Activated naive CD4-positive, alpha-beta T cell (primary cell): ENCODE data around the gene NFKBIE.

Source experiments
- DNase-seq, 4 experiments: peaks; one replicate each; lab custom pipeline; 2025; lab: John Stamatoyannopoulos, UW

The NFKBIE gene

DNA sequence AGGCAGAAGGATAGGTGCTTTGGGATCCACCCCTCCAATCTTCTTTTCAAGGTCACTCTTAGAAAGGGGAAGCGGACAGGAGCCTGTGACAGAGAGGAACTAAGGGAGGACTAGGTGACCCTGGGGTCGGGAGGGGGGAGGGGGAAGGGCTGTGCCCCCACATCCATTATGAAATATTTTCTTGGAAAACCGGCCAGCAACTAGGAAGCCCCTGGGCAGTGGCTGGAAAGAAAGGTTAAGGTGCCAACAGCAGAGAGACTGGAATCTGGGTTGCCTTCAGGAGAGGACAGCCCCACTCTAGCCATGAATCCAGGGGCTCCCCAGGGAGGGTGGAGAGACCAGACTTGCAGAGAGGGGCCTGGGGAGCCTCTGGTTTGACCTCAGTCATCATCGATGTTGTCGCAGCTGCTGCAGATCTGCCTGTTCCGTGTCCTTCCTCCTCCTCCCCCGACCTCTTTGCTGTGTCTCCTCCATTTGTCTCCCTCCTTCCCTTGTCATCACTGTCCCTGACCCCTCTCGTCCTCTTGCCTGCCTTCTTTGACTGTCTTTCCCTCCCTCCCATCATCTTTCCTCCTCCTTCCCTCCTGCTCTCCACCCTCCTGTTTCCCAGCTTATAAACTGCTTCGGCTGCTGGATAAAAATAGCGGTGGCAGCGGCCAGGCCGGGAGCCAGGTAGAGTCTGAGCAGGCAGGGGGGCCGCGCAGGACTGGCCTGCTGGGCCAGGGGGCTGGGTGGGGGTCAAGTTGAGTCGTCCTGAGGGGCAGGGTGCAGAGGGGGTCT is 38.8 kb downstream of the NFKBIE start:
- DNase-seq: no peak

- DNase-seq: no peak
These were observed 39.6 kb downstream of the NFKBIE start for GRCh38 chr6:44225579-44226325.

GRCh38 chr6:44224965-44225305 is 40.4 kb downstream of the NFKBIE start:
- DNase-seq: no peak

- DNase-seq: no peak
These were observed 41.1 kb downstream of the NFKBIE start for GRCh38 chr6:44224029-44224964.

- DNase-seq: peak; percentile 53 to 85 (median 68)
These were observed 41.9 kb downstream of the NFKBIE start, which contains the start of gene SLC29A1 for GRCh38 chr6:44223319-44224028. SLC29A1 (plus strand) TSS chr6:44223595; CDS start chr6:44227314, 3,719 bp downstream.

GRCh38 chr6:44222486-44223318 is 42.6 kb downstream of the NFKBIE start:
- DNase-seq: no peak

DNA sequence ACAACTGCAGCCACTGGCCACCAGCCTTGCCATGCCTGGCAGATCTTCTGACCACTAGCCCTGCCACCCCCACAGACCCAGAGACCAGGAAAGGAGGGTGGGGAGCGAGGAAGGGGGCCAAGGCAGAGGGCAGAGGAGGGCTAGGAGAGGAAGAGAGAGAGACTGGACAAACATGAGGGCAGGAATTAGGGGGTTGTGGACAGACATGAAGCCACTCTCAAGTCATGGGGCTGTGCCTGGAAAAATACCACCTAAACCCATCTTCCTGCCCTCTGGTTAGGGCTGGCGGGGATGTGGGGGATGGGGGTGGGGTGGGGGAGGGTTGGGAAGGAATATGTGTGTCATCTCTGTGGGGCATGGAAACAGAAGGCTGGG is 43.4 kb downstream of the NFKBIE start:
- no peak for DNase-seq

DNA sequence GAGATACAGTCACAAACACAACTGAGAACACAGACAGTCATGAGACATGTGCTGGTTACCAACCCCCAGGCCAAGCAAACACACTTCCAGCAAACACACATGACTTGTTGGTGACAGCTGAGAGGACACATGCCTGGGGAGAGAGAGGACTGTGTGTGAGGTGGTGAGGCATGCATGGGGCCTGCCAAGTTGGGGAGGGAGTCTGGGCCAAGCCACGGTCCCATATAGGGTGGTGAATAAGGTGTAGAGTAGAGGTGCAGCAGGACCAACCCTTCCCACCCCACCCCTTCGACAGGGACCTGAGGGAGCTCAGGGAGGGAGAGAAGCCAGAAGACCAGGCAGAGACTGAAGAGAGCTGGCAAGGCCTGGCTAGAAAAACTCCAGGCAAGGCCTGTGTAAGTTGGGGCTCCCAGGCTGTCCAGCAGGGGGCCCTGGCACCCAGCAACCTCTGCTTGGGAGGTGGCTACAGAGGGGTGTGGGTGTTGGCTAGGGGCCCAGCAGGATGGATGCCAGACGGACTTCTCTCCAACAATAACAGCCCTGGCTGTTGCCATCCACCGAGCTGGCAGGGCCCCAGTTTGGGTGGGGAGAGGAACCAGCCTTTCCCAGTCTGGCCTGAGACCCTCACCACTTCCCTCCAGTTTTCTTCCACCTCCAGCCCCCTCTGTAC is 43.9 kb downstream of the NFKBIE start:
- peak in 3 of 4 experiments; percentile 37 to 64 (median 64) for DNase-seq

DNA sequence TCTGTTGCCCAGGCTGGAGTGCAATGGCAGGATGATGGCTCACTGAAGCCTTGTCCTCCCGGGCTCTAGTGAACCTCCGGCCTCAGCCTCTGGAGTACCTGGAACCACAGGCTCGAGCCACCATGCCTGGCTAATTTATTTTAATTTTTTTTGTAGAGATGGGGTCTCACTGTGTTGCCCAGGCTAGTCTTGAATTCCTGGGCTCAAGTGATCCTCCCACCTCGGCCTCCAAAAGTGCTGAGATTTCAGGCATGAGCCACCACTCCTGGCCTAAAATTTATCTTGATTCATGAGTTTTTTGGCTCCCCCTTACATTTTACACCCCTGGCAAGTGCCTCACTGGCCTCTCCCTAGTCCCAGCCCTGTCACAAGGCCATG is 44.4 kb downstream of the NFKBIE start:
- DNase-seq: no peak

- no peak for DNase-seq
These were observed 45.3 kb downstream of the NFKBIE start for GRCh38 chr6:44219815-44220784.

DNA sequence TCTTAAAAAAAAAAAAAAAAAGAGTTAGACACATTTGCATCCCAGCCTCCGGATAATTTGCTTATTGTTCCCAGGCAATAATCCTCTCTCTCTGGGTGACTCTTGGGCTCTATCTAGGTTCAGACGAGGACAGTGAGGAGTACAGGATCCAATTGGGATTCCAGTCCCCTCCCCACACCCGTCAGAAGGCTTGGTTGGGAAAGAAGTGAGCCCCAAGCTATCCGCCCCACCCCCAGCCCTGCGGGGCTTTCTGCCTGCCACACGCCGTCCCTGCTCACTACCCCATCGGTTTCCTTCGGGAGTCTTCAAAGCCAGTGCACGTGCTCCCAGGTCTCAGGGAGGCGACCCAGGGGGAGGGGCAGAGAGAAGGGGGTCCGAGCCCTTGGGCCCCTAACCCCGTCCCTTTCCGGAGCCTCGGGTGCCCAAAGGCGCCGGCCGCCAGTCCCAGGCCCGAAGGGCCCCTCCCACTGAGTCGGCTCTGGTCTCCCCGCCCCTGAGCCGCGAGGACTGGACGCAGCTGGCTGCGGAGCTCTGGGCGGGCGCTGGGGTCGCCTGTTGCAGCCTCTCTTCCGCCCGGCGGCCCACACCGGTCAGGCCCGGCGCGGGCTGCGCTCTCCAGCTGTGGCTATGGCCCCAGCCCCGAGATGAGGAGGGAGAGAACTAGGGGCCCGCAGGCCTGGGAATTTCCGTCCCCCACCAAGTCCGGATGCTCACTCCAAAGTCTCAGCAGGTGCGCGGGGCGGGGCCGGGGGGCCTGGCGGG is 46.1 kb downstream of the NFKBIE start:
- DNase-seq: peak in 1 of 4 experiments; percentile 5

- DNase-seq: no peak
These were observed 47.8 kb downstream of the NFKBIE start for GRCh38 chr6:44217332-44218143.

- no peak for DNase-seq
These were observed 48.5 kb downstream of the NFKBIE start, which contains the start of gene MYMX for GRCh38 chr6:44216677-44217331. MYMX (plus strand) TSS chr6:44216926; CDS start chr6:44217472, 546 bp downstream.

DNA sequence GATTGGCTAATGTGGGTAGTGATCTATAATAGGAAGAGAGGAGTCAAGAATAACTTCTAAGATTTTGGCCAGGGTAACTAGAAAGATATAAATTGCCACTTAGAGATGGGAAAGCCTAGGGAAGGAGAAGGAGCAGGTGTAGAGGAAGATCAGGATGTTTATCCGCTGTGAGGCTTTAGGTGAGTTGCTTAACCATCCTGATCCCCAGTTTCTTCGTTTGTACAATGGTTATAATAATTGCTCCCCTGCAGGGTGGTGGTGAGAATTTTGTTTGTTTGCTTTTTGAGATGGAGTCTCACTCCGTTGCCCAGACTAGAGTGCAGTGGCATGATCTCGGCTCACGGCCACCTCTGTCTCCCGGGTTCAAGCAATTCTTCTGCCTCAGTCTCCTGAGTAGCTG is 51.0 kb downstream of the NFKBIE start:
- DNase-seq: no peak

DNA sequence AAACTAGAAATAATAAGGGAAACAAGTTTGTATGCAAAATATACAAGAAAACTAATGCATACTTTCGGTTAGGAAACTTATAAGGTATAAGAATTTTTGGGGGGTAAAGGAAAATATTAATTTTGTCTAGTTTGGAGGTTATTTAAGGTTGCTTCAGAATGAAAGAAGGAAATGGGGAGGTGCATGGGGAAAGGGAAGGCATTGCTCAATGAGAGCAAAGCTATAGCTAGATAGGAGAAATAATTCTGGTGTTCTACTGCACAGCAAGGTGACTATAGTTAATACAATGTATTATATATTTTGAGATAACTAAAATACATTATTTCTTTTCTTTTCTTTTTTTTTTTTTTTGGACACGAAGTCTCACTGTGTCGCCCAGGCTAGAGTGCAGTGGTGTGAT is 54.1 kb downstream of the NFKBIE start:
- no peak for DNase-seq
